GM12878 (cell line): ENCODE data around the gene SLC39A11.

Source experiments
- CEBPB ChIP-seq, 2 experiments: fragments of 150-350 bp in 1 of 2; IDR thresholded peaks; 2 replicates each; pipeline ENCODE4 v1.6.1; 2012 to 2014; ENCODE audit warnings: low read depth in 2 of 2, low read length in 2 of 2, borderline replicate concordance in 1 of 2, inconsistent platforms in 1 of 2
- CREB1 ChIP-seq: IDR thresholded peaks from 2 replicates; pipeline ENCODE4 v1.6.1; 2012; ENCODE audit warnings: low read depth, mild to moderate bottlenecking, inconsistent platforms
- EED ChIP-seq: sonication (generic); IDR thresholded peaks from 2 replicates; pipeline ENCODE4 v1.6.1; 2016; ENCODE audit warnings: antibody characterized with exemption, low read depth
- EZH2 ChIP-seq: IDR thresholded peaks from 2 replicates; pipeline ENCODE4 v1.6.1; 2012; ENCODE audit warnings: low read depth, mild to moderate bottlenecking, control low read depth, inconsistent platforms, low read length, borderline replicate concordance; ENCODE audit not compliant: control insufficient read depth
- LARP7 ChIP-seq: fragments of 450-650 bp; IDR thresholded peaks from 2 replicates; pipeline ENCODE4 v1.6.1; 2017; ENCODE audit warnings: mild to moderate bottlenecking
- NR2C1 ChIP-seq: fragments of 450-650 bp; IDR thresholded peaks from 2 replicates; pipeline ENCODE4 v1.6.1; 2017; ENCODE audit warnings: antibody characterized with exemption, mild to moderate bottlenecking, moderate library complexity
- SP1 ChIP-seq: IDR thresholded peaks from one replicate; pipeline ENCODE4 v1.6.1; 2011; ENCODE audit warnings: low read depth, low read length
- TF ChIP-seq, protein P1 (sequence below): IDR thresholded peaks from 2 replicates; pipeline ENCODE4 v1.6.1; 2012; ENCODE audit warnings: low read depth, low read length, improper control_type of control experiment
- TF ChIP-seq, protein P2 (sequence below), 3 experiments: IDR thresholded peaks in 2 of 3; conservative IDR thresholded peaks in 1 of 3; 2 replicates each; pipeline ENCODE4 v1.5.1; 2011; ENCODE audit warnings: low read depth in 3 of 3, low read length in 3 of 3, mild to moderate bottlenecking in 3 of 3, control low read depth in 2 of 3, moderate library complexity in 2 of 3, inconsistent platforms in 1 of 3, mixed read lengths in 1 of 3; ENCODE audit not compliant: control insufficient read depth in 2 of 3, insufficient read depth in 1 of 3; ENCODE audit errors: extremely low read depth in 1 of 3

DNA sequence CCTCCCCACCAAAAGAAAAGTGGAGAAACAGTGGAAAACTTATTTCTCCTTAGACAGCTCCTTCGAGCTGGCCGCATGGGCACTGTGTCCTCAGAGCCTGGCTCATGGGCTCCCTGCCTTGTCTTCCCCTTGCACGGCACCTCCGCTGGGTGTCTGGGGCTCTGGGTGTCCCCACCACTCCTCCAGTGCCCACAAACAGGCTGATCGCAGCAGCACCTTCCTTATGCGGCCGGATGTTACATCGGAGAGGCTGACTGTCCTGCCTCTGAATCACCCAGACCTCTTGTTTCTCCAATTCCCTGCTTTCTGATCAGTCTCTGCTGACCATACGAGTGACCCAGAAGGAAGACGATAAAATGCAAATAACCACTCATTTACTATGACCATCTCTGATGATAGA is 121.7 kb downstream of the SLC39A11 start:
- TF ChIP-seq, protein P1, sequence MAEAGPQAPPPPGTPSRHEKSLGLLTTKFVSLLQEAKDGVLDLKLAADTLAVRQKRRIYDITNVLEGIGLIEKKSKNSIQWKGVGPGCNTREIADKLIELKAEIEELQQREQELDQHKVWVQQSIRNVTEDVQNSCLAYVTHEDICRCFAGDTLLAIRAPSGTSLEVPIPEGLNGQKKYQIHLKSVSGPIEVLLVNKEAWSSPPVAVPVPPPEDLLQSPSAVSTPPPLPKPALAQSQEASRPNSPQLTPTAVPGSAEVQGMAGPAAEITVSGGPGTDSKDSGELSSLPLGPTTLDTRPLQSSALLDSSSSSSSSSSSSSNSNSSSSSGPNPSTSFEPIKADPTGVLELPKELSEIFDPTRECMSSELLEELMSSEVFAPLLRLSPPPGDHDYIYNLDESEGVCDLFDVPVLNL = no peak
- no peak for TF ChIP-seq EZH2
- TF ChIP-seq, protein P2, sequence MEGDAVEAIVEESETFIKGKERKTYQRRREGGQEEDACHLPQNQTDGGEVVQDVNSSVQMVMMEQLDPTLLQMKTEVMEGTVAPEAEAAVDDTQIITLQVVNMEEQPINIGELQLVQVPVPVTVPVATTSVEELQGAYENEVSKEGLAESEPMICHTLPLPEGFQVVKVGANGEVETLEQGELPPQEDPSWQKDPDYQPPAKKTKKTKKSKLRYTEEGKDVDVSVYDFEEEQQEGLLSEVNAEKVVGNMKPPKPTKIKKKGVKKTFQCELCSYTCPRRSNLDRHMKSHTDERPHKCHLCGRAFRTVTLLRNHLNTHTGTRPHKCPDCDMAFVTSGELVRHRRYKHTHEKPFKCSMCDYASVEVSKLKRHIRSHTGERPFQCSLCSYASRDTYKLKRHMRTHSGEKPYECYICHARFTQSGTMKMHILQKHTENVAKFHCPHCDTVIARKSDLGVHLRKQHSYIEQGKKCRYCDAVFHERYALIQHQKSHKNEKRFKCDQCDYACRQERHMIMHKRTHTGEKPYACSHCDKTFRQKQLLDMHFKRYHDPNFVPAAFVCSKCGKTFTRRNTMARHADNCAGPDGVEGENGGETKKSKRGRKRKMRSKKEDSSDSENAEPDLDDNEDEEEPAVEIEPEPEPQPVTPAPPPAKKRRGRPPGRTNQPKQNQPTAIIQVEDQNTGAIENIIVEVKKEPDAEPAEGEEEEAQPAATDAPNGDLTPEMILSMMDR (IDR thresholded peaks at IDR 0.05 in 2 of 3, conservative IDR thresholded peaks at IDR 0.05 in 1 of 3; ENCODE audit: control insufficient read depth in 2 of 3, extremely low read depth in 1 of 3, insufficient read depth in 1 of 3, low read depth in 3 of 3, low read length in 3 of 3) = no peak
- no peak for TF ChIP-seq LARP7
- no peak for TF ChIP-seq SP1
- no peak for TF ChIP-seq CEBPB (IDR thresholded peaks at IDR 0.05; ENCODE audit: borderline replicate concordance in 1 of 2, low read depth in 2 of 2, low read length in 2 of 2)
- no peak for TF ChIP-seq EED
- no peak for TF ChIP-seq NR2C1
- no peak for TF ChIP-seq CREB1
